MG63 (cell line): ENCODE measurements around the gene PDE6A. TPM values are rescaled to one million over a fixed set of nuclear protein-coding genes. Genes with fewer than 3 reads are reported as not detected.
"Not testable (repeated sequence)": the region's sequence is repeated elsewhere in the genome, so short reads cannot be mapped to it uniquely, and the experiment has no call there.

Experiments
- DNase-seq: peaks from one replicate; pipeline ENCODE4 v3.0.0-alpha.2; 2020
- H3K27me3 ChIP-seq: fragments of 250-450 bp; sonication (Bioruptor Pico); 2 replicates; pipeline ENCODE4 v1.5.1; 2020; ENCODE audit warnings: mild to moderate bottlenecking, moderate library complexity
- H3K36me3 ChIP-seq: fragments of 250-450 bp; sonication (Bioruptor Pico); 2 replicates; pipeline ENCODE4 v1.5.1; 2020; ENCODE audit warnings: mild to moderate bottlenecking, moderate library complexity
- H3K4me3 ChIP-seq: fragments of 250-450 bp; sonication (Bioruptor Pico); 2 replicates; pipeline ENCODE4 v1.5.1; 2020; ENCODE audit warnings: mild to moderate bottlenecking, moderate library complexity
- H3K9me3 ChIP-seq: fragments of 250-450 bp; sonication (Bioruptor Pico); 2 replicates; pipeline ENCODE4 v1.5.1; 2020; ENCODE audit warnings: mild to moderate bottlenecking, moderate library complexity
- total RNA-seq: library from RNA; depleted of rRNA; stranded (reverse); fragments of >200 nt; shearing (Covaris generic); gene quantifications from 2 replicates; pipeline ENCODE4 v1.2.3, GENCODE V29; 2014; ENCODE audit warnings: low replicate concordance

PDE6A gene
- total RNA-seq, 1 experiment from 2014 or later = not detected

- no peaks in the 10 kb centered on the region for H3K27me3 ChIP-seq
- no peaks in the 10 kb centered on the region for H3K36me3 ChIP-seq
- H3K4me3 ChIP-seq = no peak overlapping the region
- DNase-seq = no peak
- H3K9me3 ChIP-seq = no peaks in the 10 kb centered on the region; the same call in 1 of the 2 replicates
These were observed 75.2 kb downstream of the PDE6A start for GRCh38 chr5:149869411-149869821.

- Histone ChIP-seq H3K27me3 (no peaks in the 10 kb centered on the region), H3K9me3 (no peaks in the 10 kb centered on the region; the same call in 1 of the 2 replicates), H3K4me3 (no peak overlapping the region), H3K36me3 (no peaks in the 10 kb centered on the region)
- DNase-seq = no peak
These were observed 78.8 kb downstream of the PDE6A start for GRCh38 chr5:149865746-149866145.

GRCh38 chr5:149863830-149864229, 80.8 kb downstream of the PDE6A start:
- H3K27me3 ChIP-seq = no peaks in the 10 kb centered on the region
- no peak for DNase-seq
- H3K36me3 ChIP-seq = no peaks in the 10 kb centered on the region
- H3K4me3 ChIP-seq = no peak overlapping the region
- H3K9me3 ChIP-seq = no peaks in the 10 kb centered on the region; the same call in 1 of the 2 replicates

GRCh38 chr5:149863176-149863575, 81.4 kb downstream of the PDE6A start:
- DNase-seq = no peak
- Histone ChIP-seq H3K27me3 (no peaks in the 10 kb centered on the region), H3K4me3 (no peak overlapping the region), H3K9me3 (no peaks in the 10 kb centered on the region; the same call in 1 of the 2 replicates), H3K36me3 (no peaks in the 10 kb centered on the region)

- no peaks in the 10 kb centered on the region for H3K36me3 ChIP-seq
- H3K9me3 ChIP-seq = no peaks in the 10 kb centered on the region
- H3K4me3 ChIP-seq = no peak overlapping the region
- DNase-seq = no peak
- H3K27me3 ChIP-seq = no peaks in the 10 kb centered on the region
These were observed 83.7 kb downstream of the PDE6A start for GRCh38 chr5:149860801-149861322.

- no peaks in the 10 kb centered on the region for H3K9me3 ChIP-seq
- H3K36me3 ChIP-seq = no peaks in the 10 kb centered on the region
- no peak overlapping the region for H3K4me3 ChIP-seq
- H3K27me3 ChIP-seq = no peaks in the 10 kb centered on the region
- DNase-seq = no peak
These were observed 84.8 kb downstream of the PDE6A start for GRCh38 chr5:149859746-149860145.

- not testable (repeated sequence) for DNase-seq
These were observed 86.1 kb downstream of the PDE6A start for GRCh38 chr5:149858481-149858880.

GRCh38 chr5:149857499-149857898, 87.1 kb downstream of the PDE6A start:
- Histone ChIP-seq H3K36me3 (no peaks in the 10 kb centered on the region), H3K9me3 (no peaks in the 10 kb centered on the region), H3K4me3 (no peak overlapping the region), H3K27me3 (no peaks in the 10 kb centered on the region)
- peak; percentile 61 for DNase-seq

More at GRCh38 chr5:149858481-149858880, 86.1 kb downstream of the PDE6A start:
- H3K27me3 ChIP-seq, H3K36me3 ChIP-seq, H3K4me3 ChIP-seq, H3K9me3 ChIP-seq: not testable (repeated sequence)

GRCh38 chr5:149855366-149855765, 89.2 kb downstream of the PDE6A start:
- H3K9me3 ChIP-seq = no peaks in the 10 kb centered on the region
- no peaks in the 10 kb centered on the region for H3K27me3 ChIP-seq
- no peak overlapping the region for H3K4me3 ChIP-seq
- no peak for DNase-seq
- H3K36me3 ChIP-seq = no peaks in the 10 kb centered on the region

GRCh38 chr5:149854866-149855265, 89.7 kb downstream of the PDE6A start:
- DNase-seq = no peak
- H3K27me3 ChIP-seq = no peaks in the 10 kb centered on the region
- no peaks in the 10 kb centered on the region for H3K9me3 ChIP-seq
- H3K36me3 ChIP-seq = no peaks in the 10 kb centered on the region
- H3K4me3 ChIP-seq = no peak overlapping the region

GRCh38 chr5:149853701-149854100, 90.9 kb downstream of the PDE6A start:
- H3K9me3 ChIP-seq = no peaks in the 10 kb centered on the region
- no peak overlapping the region for H3K4me3 ChIP-seq
- no peak for DNase-seq
- H3K27me3 ChIP-seq = no peaks in the 10 kb centered on the region
- H3K36me3 ChIP-seq = no peaks in the 10 kb centered on the region; the same call in 1 of the 2 replicates

- Histone ChIP-seq H3K27me3 (no peaks in the 10 kb centered on the region), H3K9me3 (no peaks in the 10 kb centered on the region), H3K4me3 (no peak overlapping the region), H3K36me3 (no peaks in the 10 kb centered on the region; the same call in 1 of the 2 replicates)
- no peak for DNase-seq
These were observed 91.3 kb downstream of the PDE6A start for GRCh38 chr5:149853331-149853648.

- Histone ChIP-seq H3K36me3 (no peaks in the 10 kb centered on the region; the same call in 1 of the 2 replicates), H3K9me3 (no peaks in the 10 kb centered on the region), H3K27me3 (no peaks in the 10 kb centered on the region), H3K4me3 (no peak overlapping the region)
- DNase-seq = peak; percentile 64
These were observed 91.8 kb downstream of the PDE6A start for GRCh38 chr5:149852641-149853330.

- H3K4me3 ChIP-seq = no peak overlapping the region
- H3K36me3 ChIP-seq = no peaks in the 10 kb centered on the region; the same call in 1 of the 2 replicates
- DNase-seq = no peak
- H3K27me3 ChIP-seq = no peaks in the 10 kb centered on the region
- no peaks in the 10 kb centered on the region for H3K9me3 ChIP-seq
These were observed 93.4 kb downstream of the PDE6A start for GRCh38 chr5:149851211-149851610.

- Histone ChIP-seq H3K27me3 (no peaks in the 10 kb centered on the region), H3K4me3 (no peak overlapping the region), H3K9me3 (no peaks in the 10 kb centered on the region), H3K36me3 (no peaks in the 10 kb centered on the region; the same call in 1 of the 2 replicates)
- DNase-seq = no peak
These were observed 94.4 kb downstream of the PDE6A start for GRCh38 chr5:149849966-149850910.

GRCh38 chr5:149849280-149849965, 95.2 kb downstream of the PDE6A start:
- H3K4me3 ChIP-seq = no peak overlapping the region
- H3K27me3 ChIP-seq = no peaks in the 10 kb centered on the region
- no peaks in the 10 kb centered on the region; the same call in 1 of the 2 replicates for H3K36me3 ChIP-seq
- no peak for DNase-seq
- no peaks in the 10 kb centered on the region for H3K9me3 ChIP-seq

- DNase-seq = no peak
- Histone ChIP-seq H3K9me3 (no peaks in the 10 kb centered on the region), H3K36me3 (no peaks in the 10 kb centered on the region; the same call in 1 of the 2 replicates), H3K4me3 (no peak overlapping the region), H3K27me3 (no peaks in the 10 kb centered on the region)
These were observed 97.0 kb downstream of the PDE6A start for GRCh38 chr5:149847611-149848010.
